B cell (primary cell): ENCODE results near the gene SCFD2. TPM values are rescaled to one million over a fixed set of nuclear protein-coding genes. Genes with fewer than 3 reads are reported as not detected.

ENCODE experiments used
- ATAC-seq: fragments of 200-7000 bp; cut with Tn5 transposase; one replicate; pipeline ENCODE4 v1.10.0; 2021; ENCODE audit warnings: low read depth, mild to moderate bottlenecking, moderate number of reproducible peaks, moderate library complexity
- CTCF ChIA-PET: fragments of 350-600 bp; sonication (Branson Sonifier 250); formaldehyde crosslinking; loops from one replicate; lab custom pipeline; 2021; ENCODE audit warnings: antibody characterized with exemption, inconsistent platforms; lab: Charles Lee
- POLR2A ChIA-PET: fragments of 350-600 bp; sonication (Branson Sonifier 250); formaldehyde crosslinking; loops from one replicate; lab custom pipeline; 2021; ENCODE audit warnings: antibody characterized with exemption; lab: Charles Lee
- DNase-seq: peaks from one replicate; pipeline ENCODE4 v3.0.0; 2013
- H2AFZ ChIP-seq: 2 replicates; pipeline ENCODE4 v1.6.1; 2012; ENCODE audit warnings: mild to moderate bottlenecking, low read depth, low read length; ENCODE audit not compliant: insufficient read depth, poor library complexity, severe bottlenecking
- H3K27ac ChIP-seq, 2 donors: 1 replicate in 1 of 2; 2 replicates in 1 of 2; pipeline ENCODE4 v1.5.1; 2012 to 2013; ENCODE audit warnings: low read length in 2 of 2, mild to moderate bottlenecking in 2 of 2, moderate library complexity in 1 of 2
- H3K27me3 ChIP-seq, 4 experiments: fragments of 200-600 bp in 1 of 4; sonication (generic) in 1 of 4; replicated peaks in 1 of 4; 1 replicate in 2 of 4; 2 replicates in 2 of 4; pipeline versions ENCODE4 v1.6.1 to v1.7.0; 2013 to 2016; ENCODE audit warnings: low read length in 3 of 4, mild to moderate bottlenecking in 2 of 4, mixed read lengths in 1 of 4, moderate library complexity in 1 of 4; ENCODE audit not compliant: insufficient read depth in 4 of 4, control insufficient read depth in 3 of 4; ENCODE audit errors: control extremely low read depth in 1 of 4
- H3K36me3 ChIP-seq, 2 experiments: replicated peaks in 1 of 2; 1 replicate in 1 of 2; 2 replicates in 1 of 2; pipeline versions ENCODE4 v1.6.1 to v1.7.1; 2013; ENCODE audit warnings: low read length in 1 of 2; ENCODE audit not compliant: insufficient read depth in 2 of 2, control insufficient read depth in 1 of 2; ENCODE audit errors: control extremely low read depth in 1 of 2, extremely low read depth in 1 of 2
- H3K4me1 ChIP-seq, 2 donors: fragments of 200-600 bp in 1 of 2; sonication (generic) in 1 of 2; 1 replicate in 1 of 2; 2 replicates in 1 of 2; pipeline versions ENCODE4 v1.5.1 to v1.6.1; 2013 to 2017; ENCODE audit warnings: low read length in 2 of 2; ENCODE audit not compliant: control insufficient read depth in 2 of 2, insufficient read depth in 2 of 2
- H3K4me2 ChIP-seq: replicated peaks from 2 replicates; pipeline ENCODE3; 2012; ENCODE audit warnings: mild to moderate bottlenecking, low read depth, low read length; ENCODE audit not compliant: poor library complexity, severe bottlenecking
- H3K4me3 ChIP-seq, 5 experiments: fragments of 200-600 bp in 1 of 5; sonication (generic) in 1 of 5; 1 replicate in 3 of 5; 2 replicates in 2 of 5; pipeline versions ENCODE4 v1.5.1 to v1.7.0; 2011 to 2016; ENCODE audit warnings: low read length in 4 of 5, mild to moderate bottlenecking in 4 of 5, low read depth in 2 of 5, control low read depth in 1 of 5, moderate library complexity in 1 of 5; ENCODE audit not compliant: insufficient read depth in 1 of 5; ENCODE audit errors: control extremely low read depth in 1 of 5, extremely low read depth in 1 of 5
- H3K79me2 ChIP-seq: fragments of 200-600 bp; sonication (generic); one replicate; pipeline ENCODE4 v1.6.0; 2016; ENCODE audit warnings: low read length; ENCODE audit not compliant: control insufficient read depth, insufficient read depth
- H3K9ac ChIP-seq: fragments of 200-600 bp; sonication (generic); 2 replicates; pipeline ENCODE4 v1.6.1; 2017; ENCODE audit warnings: mild to moderate bottlenecking, low read length, moderate library complexity
- H3K9me3 ChIP-seq, 3 donors: one replicate each; pipeline versions ENCODE4 v1.6.1 to v1.7.1; 2013; ENCODE audit warnings: low read length in 2 of 3; ENCODE audit not compliant: control insufficient read depth in 2 of 3, insufficient read depth in 1 of 3; ENCODE audit errors: control extremely low read depth in 1 of 3
- H4K20me1 ChIP-seq: 2 replicates; pipeline ENCODE4 v1.6.0; 2012; ENCODE audit warnings: mild to moderate bottlenecking, low read length; ENCODE audit not compliant: insufficient read depth, control insufficient read depth, poor library complexity, severe bottlenecking
- H3K27ac Mint-ChIP-seq: one replicate; pipeline ENCODE4 v1.8.0; 2021; ENCODE audit warnings: mixed read lengths
- H3K27me3 Mint-ChIP-seq: one replicate; pipeline ENCODE4 v1.8.0; 2021; ENCODE audit warnings: mixed read lengths
- H3K4me1 Mint-ChIP-seq: one replicate; pipeline ENCODE4 v1.8.0; 2021; ENCODE audit warnings: mixed read lengths
- H3K4me3 Mint-ChIP-seq: one replicate; pipeline ENCODE4 v1.8.0; 2021; ENCODE audit warnings: mixed read lengths
- H3K9me3 Mint-ChIP-seq: one replicate; pipeline ENCODE4 v1.8.0; 2022; ENCODE audit warnings: mixed read lengths; ENCODE audit not compliant: insufficient read depth
- CTCF ChIP-seq: fragments of 200-600 bp; IDR thresholded peaks from one replicate; pipeline ENCODE4 v1.8.0; 2022; ENCODE audit warnings: antibody characterized with exemption, mild to moderate bottlenecking
- EZH2 ChIP-seq: IDR thresholded peaks from 2 replicates; pipeline ENCODE4 v1.6.1; 2012; ENCODE audit warnings: borderline replicate concordance, low read depth, mild to moderate bottlenecking, moderate library complexity, low read length; ENCODE audit not compliant: insufficient read depth, poor library complexity, severe bottlenecking
- WGBS: methylation state at CpG from one replicate; pipeline ENCODE4 v1.1.5; 2013; ENCODE audit warnings: missing lambda C conversion rate; ENCODE audit not compliant: insufficient coverage; 5-methylcytosine and 5-hydroxymethylcytosine counted together
- intact Hi-C: fragments of 100-400 bp; cut with micrococcal nuclease; formaldehyde crosslinking; loops from one replicate; pipeline ENCODE4 v1.10.0; 2022
- polyA plus RNA-seq: library from polyadenylated mRNA; depleted of rRNA; stranded (reverse); fragments of >200 nt; gene quantifications from 2 replicates; pipeline ENCODE4 v1.2.3, GENCODE V29; 2012
- total RNA-seq, 2 donors: library from RNA; stranded (reverse); fragments of 120-200 nt in 1 of 2; gene quantifications; 1 replicate in 1 of 2; 2 replicates in 1 of 2; pipeline versions ENCODE4 v1.2.3 to v1.2.4, GENCODE V29; 2013 to 2022

SCFD2 gene
- total and polyA plus RNA-seq, 2 donors (not counting 1 experiment from before 2014, with no cell fraction given), result 12.8 to 20.4 TPM

- H3K9ac ChIP-seq, result peak overlapping the region; percentile 6
- H3K4me1 ChIP-seq, result peaks cover 17 to 24% of the 10 kb centered on the region in 2 donors
- no peaks in the 10 kb centered on the region for H3K9me3 ChIP-seq
- H3K36me3 ChIP-seq, result no peaks in the 10 kb centered on the region
- TF ChIP-seq EZH2 (no peak), CTCF (no peak)
- no peaks in the 10 kb centered on the region for H3K79me2 ChIP-seq
- WGBS, result no CpG with 5 or more reads among the region's 2 CpGs
- peak overlapping the region; percentile 30 for H3K4me2 ChIP-seq
- CTCF ChIA-PET, result no interaction called here
- no peak overlapping the region for H3K27ac ChIP-seq
- H3K27me3 ChIP-seq, result no peaks in the 10 kb centered on the region
- peak overlapping the region in 1 of 5 experiments; percentile 1 for H3K4me3 ChIP-seq
- no peaks in the 10 kb centered on the region for H3K9me3 Mint-ChIP-seq
- no peak overlapping the region for H2AFZ ChIP-seq
- H3K27ac Mint-ChIP-seq, result peak overlapping the region; percentile 21
- no peak overlapping the region for H3K4me3 Mint-ChIP-seq
- no peaks in the 10 kb centered on the region for H3K27me3 Mint-ChIP-seq
- ATAC-seq (no peak), DNase-seq (no peak)
- H3K4me1 Mint-ChIP-seq, result peaks cover 32% of the 10 kb centered on the region
- POLR2A ChIA-PET, result no interaction called here
- no peaks in the 10 kb centered on the region for H4K20me1 ChIP-seq
- intact Hi-C loops, result no loop called here
These were observed 132.6 kb downstream of the SCFD2 start for GRCh38 chr4:53233114-53233795.

GRCh38 chr4:53232371-53232770 lies 133.5 kb downstream of the SCFD2 start:
- POLR2A ChIA-PET, result no interaction called here
- Histone ChIP-seq H3K27me3 (no peaks in the 10 kb centered on the region), H4K20me1 (no peaks in the 10 kb centered on the region), H3K9me3 (no peaks in the 10 kb centered on the region), H3K4me3 (no peak overlapping the region), H3K36me3 (no peaks in the 10 kb centered on the region), H3K4me2 (no peak overlapping the region), H2AFZ (no peak overlapping the region), H3K79me2 (no peaks in the 10 kb centered on the region), H3K27ac (no peak overlapping the region), H3K9ac (no peak overlapping the region), H3K4me1 (peaks cover 17 to 24% of the 10 kb centered on the region in 2 donors)
- H3K4me3 Mint-ChIP-seq, result no peak overlapping the region
- no peaks in the 10 kb centered on the region for H3K27me3 Mint-ChIP-seq
- TF ChIP-seq EZH2 (no peak), CTCF (no peak)
- intact Hi-C loops, result no loop called here
- H3K4me1 Mint-ChIP-seq, result peaks cover 35% of the 10 kb centered on the region
- ATAC-seq (no peak), DNase-seq (no peak)
- CTCF ChIA-PET, result no interaction called here
- WGBS, result no CpG with 5 or more reads among the region's 2 CpGs
- H3K9me3 Mint-ChIP-seq, result no peaks in the 10 kb centered on the region
- H3K27ac Mint-ChIP-seq, result no peak overlapping the region
